Measurements from ENCODE around the gene TMEM165. TPM values are rescaled to one million over a fixed set of nuclear protein-coding genes. Genes with fewer than 3 reads are reported as not detected.
"Not testable (repeated sequence)": the region's sequence is repeated elsewhere in the genome, so short reads cannot be mapped to it uniquely, and the experiment has no call there.

TMEM165 gene
- polyA plus RNA-seq, 3 donors: 72.2 to 91.2 (median 79.3) TPM

DNA sequence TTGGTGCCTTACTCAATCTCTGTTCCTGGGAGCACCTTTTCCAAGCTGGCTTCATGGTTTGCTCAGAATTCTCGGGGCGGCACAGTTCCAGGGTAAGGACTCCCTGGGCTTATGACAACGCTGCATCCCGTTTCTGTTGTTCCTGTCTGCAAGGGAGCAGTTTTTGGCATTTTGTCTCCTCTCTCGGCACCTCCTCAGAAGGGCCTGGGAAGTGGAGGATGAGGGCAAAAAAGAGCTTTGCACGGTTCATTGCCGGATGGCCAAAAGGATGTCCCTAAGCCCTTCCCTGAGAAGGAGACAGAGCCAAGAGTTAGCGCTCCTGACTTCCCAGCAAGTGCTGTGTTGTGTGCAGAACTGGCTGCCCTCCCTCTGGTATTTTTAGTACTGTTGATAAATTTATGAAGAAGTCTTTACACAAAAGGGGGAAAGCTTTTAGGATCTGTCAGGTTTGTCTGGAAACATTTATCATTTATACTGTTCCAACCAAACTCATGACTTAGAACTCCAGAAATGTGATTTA is 36.3 kb upstream of the TMEM165 start:
- DNase-seq (ENCODE audit: extremely low read depth in 1 of 11, low read depth in 9 of 11, low spot score in 4 of 11): no peak

DNA sequence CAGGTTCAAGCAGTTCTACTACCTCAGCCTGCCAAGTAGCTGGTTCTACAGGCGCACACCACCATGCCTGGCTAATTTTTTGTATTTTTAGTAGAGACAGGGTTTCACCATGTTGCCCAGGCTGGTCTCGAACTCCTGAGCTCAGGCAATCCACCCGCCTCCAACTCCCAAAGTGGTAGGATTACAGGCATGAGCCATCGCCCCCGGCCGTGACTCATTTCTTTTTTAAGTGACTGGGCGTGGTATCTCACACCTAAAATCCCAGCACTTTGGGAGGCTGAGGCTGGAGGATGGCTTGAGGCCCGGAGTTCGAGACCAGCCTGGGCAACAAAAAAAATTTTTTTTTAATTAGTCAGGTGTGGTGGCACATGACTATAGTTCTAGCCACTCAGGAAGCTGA is 32.8 kb upstream of the TMEM165 start:
- not testable (repeated sequence) for DNase-seq (ENCODE audit: extremely low read depth in 1 of 11, low read depth in 9 of 11, low spot score in 4 of 11)

DNA sequence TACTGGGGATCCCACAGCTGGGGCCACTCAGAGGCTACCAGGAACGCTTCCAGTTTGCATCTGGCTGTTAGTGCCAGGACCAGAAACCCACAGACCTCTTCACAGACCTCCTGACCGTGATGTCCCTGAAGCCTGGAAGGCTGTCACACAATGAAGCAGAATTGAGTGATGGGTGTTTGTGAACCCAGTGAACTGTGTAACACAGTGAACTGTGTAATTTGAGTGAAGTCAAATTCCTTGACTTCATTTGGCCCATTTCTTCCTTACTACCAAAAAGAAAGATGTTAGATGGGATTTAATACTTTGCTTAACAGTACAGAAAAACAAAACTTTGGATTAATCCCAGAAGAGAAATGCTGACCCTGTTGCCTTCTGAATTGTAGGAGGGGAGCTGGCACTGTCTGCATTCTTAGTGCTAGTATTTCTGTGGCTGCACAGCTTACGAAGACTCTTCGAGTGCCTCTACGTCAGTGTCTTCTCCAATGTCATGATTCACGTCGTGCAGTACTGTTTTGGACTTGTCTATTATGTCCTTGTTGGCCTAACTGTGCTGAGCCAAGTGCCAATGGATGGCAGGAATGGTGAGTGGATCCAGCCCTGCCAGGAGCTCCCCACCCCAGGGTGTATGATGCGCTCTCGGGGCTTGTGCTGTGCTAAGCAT is 31.9 kb upstream of the TMEM165 start:
- DNase-seq (ENCODE audit: extremely low read depth in 1 of 11, low read depth in 9 of 11, low spot score in 4 of 11): peak in 3 of 11 donors; percentile 15 to 27 (median 25)

DNA sequence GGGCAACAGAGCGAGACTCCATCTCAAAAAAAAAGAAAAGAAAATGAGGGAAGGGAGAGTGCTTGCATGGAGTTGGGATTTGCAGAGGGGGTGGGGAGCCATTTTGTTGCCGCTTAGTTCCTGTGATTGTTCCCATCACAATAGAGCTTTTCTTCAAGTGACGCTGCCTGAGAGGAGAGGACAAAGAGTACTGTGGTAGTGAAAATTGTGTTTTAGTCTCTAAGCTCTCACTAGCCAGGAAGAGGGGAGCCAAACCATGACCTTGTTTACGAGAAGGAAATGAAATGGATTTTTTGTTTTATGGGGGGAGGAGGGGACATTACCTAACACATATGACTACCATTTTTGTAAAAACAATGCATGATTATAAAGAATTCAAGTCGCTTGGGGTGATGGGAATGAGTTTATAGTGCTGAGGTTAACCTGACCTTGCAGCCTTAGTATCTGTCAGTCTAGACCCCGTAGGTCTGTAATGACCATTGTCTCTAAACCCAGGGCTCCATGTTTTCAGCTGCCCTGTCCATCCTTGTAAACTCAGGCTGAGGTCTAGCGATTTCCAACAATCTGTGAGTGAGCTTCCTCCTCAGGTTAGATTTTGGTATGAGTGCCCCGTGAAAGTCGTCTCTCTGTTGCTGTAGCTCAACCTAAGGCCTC is 30.9 kb upstream of the TMEM165 start:
- no peak for DNase-seq (ENCODE audit: extremely low read depth in 1 of 11, low read depth in 9 of 11, low spot score in 4 of 11)

DNA sequence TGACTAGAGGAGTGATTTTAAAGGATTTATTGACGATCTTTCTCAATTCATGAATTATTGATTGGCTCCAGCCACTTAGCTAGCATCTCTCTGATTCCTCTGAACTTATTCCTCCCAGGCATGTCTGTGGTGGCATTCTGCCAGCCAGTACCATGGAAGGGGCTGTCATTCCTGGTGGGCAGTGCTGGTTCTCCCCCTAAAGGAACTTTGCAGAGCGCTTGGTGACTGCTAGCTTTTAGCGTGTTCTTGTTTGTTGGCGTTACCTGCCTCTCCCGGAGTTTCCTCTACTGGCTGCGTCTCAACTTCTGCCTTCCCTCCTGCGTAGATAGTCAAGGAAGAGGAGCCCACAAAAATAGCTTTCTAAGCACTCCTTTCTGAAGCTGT is 30.4 kb upstream of the TMEM165 start:
- DNase-seq (ENCODE audit: extremely low read depth in 1 of 11, low read depth in 9 of 11, low spot score in 4 of 11): no peak

DNA sequence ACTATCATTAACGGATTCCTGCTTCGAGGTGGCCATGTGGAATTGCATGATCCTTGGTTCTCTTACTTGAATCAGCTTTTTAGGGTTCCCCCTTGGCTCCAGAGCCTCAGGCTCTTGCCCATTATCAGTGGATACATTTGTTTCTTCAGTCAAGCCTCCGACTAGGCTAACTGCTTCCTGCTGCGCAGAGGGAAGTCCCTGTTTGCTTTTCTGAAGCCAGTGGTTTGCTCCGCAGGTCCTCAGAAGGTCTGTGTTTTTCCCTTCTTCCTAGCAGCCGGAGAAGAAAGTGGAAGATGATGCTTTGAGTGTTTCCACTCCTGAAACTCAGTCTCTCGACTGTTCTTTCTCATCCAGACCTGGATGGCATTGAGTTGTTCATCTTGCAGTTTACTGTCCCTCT is 29.1 kb upstream of the TMEM165 start:
- no peak for DNase-seq (ENCODE audit: extremely low read depth in 1 of 11, low read depth in 9 of 11, low spot score in 4 of 11)

DNA sequence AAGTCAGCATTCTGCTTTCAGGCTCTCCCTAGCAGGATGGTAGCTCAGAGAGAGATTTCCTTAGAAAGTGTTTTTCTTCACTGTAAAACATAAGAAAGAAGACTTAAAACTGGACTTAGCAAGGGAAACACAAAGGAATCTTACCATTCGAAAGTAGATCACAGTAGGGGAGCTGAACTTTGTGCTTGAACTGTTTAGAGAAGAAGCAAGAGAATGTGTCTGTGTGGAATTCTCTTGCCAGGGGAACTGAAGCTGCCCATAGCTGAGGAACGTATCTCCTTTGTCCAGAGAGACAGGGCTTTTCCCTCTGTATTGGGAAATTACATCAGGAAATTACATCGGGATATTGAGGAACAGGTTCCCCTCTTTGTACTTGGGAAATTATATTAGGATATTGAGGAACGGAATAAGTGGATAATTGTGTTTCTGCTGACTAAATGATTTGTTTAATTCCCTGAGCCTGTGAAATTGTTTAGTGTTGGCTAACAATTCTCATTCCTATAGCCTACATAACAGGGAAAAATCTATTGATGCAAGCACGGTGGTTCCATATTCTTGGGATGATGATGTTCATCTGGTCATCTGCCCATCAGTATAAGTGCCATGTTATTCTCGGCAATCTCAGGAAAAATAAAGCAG is 28.6 kb upstream of the TMEM165 start:
- DNase-seq (ENCODE audit: extremely low read depth in 1 of 11, low read depth in 9 of 11, low spot score in 4 of 11): no peak

DNA sequence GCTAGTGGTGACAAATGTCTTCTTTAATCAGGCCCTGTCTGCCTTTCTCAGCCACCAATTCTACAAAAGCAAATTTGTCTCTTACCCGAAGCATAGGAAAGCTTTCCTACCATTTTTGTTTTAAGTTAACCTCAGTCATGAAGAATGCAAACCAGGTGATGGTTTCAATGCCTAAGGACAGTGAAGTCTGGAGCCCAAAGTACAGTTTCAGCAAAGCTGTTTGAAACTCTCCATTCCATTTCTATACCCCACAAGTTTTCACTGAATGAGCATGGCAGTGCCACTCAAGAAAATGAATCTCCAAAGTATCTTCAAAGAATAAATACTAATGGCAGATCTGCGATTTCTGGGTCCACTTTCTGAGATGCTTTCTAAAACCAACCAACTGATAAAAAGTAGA is 25.8 kb upstream of the TMEM165 start:
- DNase-seq (ENCODE audit: extremely low read depth in 1 of 11, low read depth in 9 of 11, low spot score in 4 of 11): no peak

DNA sequence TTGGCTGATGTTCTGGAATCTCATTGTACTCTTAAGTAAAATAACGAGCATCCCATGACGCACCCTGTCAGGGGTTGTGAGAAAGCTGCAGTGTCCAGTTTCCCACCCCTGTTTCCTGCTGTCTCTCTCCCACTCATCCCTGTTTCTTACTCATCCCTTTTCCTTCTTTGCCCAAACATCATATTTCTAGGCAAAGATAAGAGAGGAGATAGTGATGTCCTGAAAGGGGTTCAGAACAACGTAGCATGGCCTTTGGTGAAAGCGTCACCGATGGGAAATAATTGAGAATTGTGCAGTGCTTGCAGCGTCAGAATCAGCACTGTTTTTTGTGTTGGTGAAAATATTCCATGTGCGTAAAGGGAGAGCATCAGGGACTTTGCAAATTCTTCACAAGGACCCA is 23.5 kb upstream of the TMEM165 start:
- DNase-seq (ENCODE audit: extremely low read depth in 1 of 11, low read depth in 9 of 11, low spot score in 4 of 11): no peak

DNA sequence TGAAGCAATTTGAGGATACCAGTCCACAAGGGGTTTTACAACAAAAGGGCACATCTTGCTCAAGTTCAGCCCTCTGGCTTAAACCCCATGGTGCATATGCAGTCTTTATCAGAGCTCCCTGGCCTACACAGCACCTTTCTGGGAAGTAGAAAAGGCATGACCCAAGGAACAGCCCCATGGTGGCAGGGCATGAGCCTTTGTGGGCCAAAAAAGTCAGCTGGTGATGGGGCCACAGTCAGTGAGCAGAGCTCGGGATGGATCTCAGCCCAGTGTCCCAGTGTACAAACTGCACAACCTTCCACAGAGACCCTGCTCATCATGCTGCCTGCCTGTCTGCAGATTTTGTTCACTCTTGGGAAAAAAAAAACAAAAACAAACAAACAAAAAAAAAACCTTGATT is 22.3 kb upstream of the TMEM165 start:
- no peak for DNase-seq (ENCODE audit: extremely low read depth in 1 of 11, low read depth in 9 of 11, low spot score in 4 of 11)

DNA sequence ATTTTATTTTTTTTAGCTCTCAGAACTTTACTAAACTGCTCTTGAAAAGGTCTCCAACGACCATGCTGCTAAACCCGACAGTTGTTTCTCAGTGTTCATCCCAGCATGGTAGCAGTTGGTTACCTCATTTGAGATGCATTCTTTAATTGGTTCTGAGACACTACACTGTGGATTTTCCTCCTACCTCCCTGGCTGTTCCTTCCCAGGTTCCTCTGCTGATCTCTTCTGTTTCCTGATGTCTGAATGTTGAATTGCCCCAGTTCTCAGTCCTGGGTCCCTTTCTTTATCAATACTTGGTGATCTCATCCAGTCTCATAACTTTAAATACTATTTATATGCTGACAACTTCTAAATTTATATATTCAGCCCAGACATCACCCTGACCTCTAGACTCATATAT is 19.1 kb upstream of the TMEM165 start:
- no peak for DNase-seq (ENCODE audit: extremely low read depth in 1 of 11, low read depth in 9 of 11, low spot score in 4 of 11)

DNA sequence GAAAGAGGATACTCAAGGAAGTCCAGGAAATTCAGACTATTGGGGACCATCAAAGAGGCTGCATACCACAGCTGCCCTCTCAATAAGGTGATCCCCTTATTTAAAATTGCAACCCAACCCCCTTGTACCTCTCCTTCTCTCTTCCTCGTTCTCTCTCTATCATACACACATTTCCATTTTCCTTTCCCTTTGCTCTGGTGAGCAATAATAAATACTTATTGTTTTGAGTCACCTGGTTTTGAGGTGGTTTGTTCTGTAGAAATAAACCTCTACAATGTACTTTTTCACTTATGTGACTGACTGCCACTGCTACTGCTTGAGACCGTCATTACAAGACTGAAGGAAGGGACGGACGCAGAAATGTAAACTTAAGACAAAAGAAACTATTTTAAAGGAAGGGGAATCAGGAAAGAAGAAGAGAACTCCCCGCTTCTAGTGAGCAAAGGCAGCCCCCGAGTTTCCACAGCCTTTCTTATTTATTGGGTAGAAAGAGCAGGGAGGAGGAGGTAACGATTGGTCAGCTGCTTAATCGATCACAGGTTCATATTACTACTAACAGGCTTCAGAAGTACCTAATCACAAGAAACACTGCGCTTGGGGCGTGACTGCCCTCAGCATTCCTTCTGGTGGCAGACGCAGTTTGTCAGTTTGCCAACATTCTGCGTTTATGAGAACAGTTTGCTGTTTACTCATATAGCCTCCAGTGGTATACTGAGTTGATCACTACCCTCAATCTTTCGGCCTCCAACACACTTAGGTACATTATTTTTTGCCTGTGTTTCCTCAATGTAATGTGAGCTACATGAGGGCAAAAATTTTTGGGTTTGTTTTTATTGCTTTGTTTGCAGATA is 16.9 kb upstream of the TMEM165 start:
- no peak for DNase-seq (ENCODE audit: extremely low read depth in 1 of 11, low read depth in 9 of 11, low spot score in 4 of 11)

DNA sequence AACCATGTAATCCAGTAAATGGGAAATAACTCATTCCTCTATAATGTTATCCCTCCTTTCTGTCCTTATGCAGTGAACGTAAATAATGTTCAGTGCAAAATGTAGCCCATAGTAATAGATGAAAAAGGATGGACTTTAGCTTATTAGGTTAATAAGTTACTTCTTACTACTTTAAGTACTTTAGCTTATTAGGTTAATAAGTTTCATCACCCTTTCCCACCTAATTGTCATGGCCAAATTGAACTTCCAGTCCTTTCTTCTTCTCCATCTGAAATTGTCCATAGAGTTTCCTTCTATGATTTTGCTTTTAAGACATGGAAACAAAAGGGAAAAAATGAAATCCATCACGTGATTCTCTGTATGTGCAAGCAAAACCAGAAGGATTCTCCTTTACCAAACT is 15.2 kb upstream of the TMEM165 start:
- DNase-seq (ENCODE audit: extremely low read depth in 1 of 11, low read depth in 9 of 11, low spot score in 4 of 11): no peak

DNA sequence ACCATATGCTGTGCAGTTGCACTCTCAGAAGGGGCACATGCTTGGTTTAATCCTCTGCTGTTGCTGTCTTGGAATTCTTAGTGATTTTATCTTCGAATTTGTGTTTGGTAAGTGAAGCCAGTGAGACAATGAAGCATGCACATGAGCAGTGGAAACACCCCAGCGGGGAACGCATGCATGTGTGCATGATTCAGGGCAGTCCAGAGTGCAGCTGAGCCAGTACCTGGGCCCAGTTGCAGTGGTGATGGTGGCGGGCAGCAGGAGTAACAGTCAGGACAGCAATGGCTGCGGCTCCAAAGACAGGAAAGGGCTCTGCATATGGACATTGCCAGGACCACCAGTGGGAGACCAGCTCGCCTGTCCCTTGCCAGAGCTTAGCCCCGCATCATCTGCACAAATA is 14.3 kb upstream of the TMEM165 start:
- DNase-seq (ENCODE audit: extremely low read depth in 1 of 11, low read depth in 9 of 11, low spot score in 4 of 11): no peak

DNA sequence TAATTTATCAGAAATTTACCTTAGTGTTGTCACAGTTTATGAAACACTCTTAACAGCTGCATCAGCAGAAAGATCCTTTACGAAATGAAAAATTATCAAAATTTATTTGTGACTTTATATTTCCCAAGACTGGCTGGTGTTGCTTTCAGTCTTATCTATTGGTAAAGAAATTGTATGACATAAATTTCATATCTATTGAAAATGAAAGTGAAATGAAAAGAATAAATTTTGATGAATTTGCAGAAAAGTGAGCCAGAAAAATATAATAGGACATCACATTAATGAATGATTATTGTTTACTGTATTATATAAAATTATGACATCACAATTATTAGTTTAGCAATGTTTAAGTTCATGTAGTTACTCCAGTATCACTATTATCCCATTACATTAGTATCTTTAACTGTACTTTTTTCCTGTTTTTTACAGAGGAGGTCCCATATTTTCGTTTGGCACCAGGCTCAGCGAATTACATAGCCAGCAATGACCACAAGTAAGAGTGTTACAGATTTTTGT is 13.2 kb upstream of the TMEM165 start:
- DNase-seq (ENCODE audit: extremely low read depth in 1 of 11, low read depth in 9 of 11, low spot score in 4 of 11): no peak

DNA sequence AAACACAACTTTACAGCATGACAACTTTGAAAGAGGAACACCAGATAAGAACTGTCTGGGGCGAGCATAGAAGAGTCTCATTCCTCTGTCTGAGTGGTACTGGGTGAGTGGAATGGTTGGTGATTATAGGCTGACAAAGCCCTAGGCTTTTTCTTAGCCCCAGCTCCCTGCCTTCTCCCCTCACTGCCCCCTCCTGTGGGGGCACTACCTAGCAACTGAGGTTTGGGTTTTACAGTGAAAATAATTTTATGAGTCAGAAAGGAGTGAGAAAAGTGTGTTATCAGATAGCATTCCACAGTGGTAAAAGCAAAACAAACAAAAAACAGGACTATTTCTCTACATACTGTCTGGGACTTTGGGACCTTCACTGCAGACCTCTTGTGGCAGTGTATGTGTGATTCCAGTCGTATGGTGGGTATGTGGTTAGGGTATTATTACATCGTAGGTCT is 10.5 kb upstream of the TMEM165 start:
- no peak for DNase-seq (ENCODE audit: extremely low read depth in 1 of 11, low read depth in 9 of 11, low spot score in 4 of 11)

DNA sequence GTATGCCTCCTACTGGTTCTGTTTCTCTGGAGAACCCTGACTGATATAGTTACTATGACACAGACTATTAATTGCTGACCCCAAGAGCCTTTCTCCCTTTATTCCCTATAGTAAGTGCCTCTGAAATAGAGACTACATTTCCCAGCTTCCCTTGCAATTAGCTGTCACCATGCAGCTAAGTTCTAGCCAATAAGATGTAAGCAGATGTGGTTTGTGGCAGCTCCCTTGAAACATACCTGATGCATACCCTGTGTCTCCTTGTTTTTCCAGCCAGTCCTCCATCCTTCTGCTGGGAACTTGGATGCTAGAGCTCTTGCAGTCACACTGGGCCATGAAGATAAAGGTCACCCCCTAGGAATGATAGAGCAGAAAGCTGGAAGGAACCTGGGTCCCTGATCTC is 9.7 kb upstream of the TMEM165 start:
- DNase-seq (ENCODE audit: extremely low read depth in 1 of 11, low read depth in 9 of 11, low spot score in 4 of 11): no peak

DNA sequence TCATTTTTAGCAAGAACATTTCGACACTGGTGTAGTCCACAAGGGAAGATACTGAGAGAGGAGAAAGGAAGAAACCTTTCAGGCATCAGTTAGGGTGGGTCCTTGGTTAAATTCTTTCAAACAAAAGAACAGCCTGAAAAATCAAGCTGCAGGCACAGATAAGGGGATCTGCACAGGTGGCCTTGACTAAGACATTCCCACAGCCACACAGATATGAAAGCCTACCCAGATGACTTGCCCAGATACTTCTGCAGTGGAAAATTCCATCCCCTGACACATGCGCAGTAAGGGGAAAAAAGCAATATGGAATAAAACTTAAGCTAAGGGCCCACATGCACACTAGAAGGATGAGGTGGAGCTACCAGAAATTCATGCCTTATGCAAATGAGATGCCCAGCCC is 8.9 kb upstream of the TMEM165 start:
- DNase-seq (ENCODE audit: extremely low read depth in 1 of 11, low read depth in 9 of 11, low spot score in 4 of 11): no peak
